Measurements from ENCODE around the gene CANX.
"Not testable (repeated sequence)": the region's sequence is repeated elsewhere in the genome, so short reads cannot be mapped to it uniquely, and the experiment has no call there.

The CANX gene

GRCh38 chr5:179734536-179735164 lies 35.9 kb downstream of the CANX start:
- H3K9ac ChIP-seq (ENCODE audit: low read depth, low read length), result peak overlapping the region; percentile 89
- H3K4me2 ChIP-seq (ENCODE audit: low read length), result peak overlapping the region; percentile 96
- H3K4me1 ChIP-seq (ENCODE audit: control insufficient read depth, insufficient read depth, low read length), result peaks cover 23% of the 10 kb centered on the region
- H3K27me3 ChIP-seq (ENCODE audit: control insufficient read depth, insufficient read depth, low read length), result no peaks in the 10 kb centered on the region
- H3K36me3 ChIP-seq (ENCODE audit: insufficient read depth, low read length), result peaks cover 16% of the 10 kb centered on the region
- peak overlapping the region; percentile 97 for H3K4me3 ChIP-seq (ENCODE audit: low read length)
- no peaks in the 10 kb centered on the region for H3K9me3 ChIP-seq (replicated peaks; ENCODE audit: low read length)

GRCh38 chr5:179738742-179739141 lies 40.0 kb downstream of the CANX start:
- Histone ChIP-seq H3K36me3 (ENCODE audit: insufficient read depth, low read length) (peaks cover 7% of the 10 kb centered on the region), H3K4me2 (ENCODE audit: low read length) (no peak overlapping the region), H3K4me3 (ENCODE audit: low read length) (no peak overlapping the region), H3K9ac (ENCODE audit: low read depth, low read length) (no peak overlapping the region), H3K9me3 (replicated peaks; ENCODE audit: low read length) (no peaks in the 10 kb centered on the region), H3K4me1 (ENCODE audit: control insufficient read depth, insufficient read depth, low read length) (peaks cover 10% of the 10 kb centered on the region), H3K27me3 (ENCODE audit: control insufficient read depth, insufficient read depth, low read length) (no peaks in the 10 kb centered on the region)

- not testable (repeated sequence) for H3K9ac ChIP-seq (ENCODE audit: low read depth, low read length); H3K36me3 ChIP-seq (ENCODE audit: insufficient read depth, low read length); H3K4me2 ChIP-seq (ENCODE audit: low read length); H3K27me3 ChIP-seq (ENCODE audit: control insufficient read depth, insufficient read depth, low read length); H3K4me3 ChIP-seq (ENCODE audit: low read length); H3K9me3 ChIP-seq (replicated peaks; ENCODE audit: low read length); H3K4me1 ChIP-seq (ENCODE audit: control insufficient read depth, insufficient read depth, low read length)
These were observed 45.3 kb downstream of the CANX start for GRCh38 chr5:179744106-179744505.

GRCh38 chr5:179746872-179747271 lies 48.1 kb downstream of the CANX start:
- Histone ChIP-seq H3K4me1 (ENCODE audit: control insufficient read depth, insufficient read depth, low read length) (no peaks in the 10 kb centered on the region), H3K27me3 (ENCODE audit: control insufficient read depth, insufficient read depth, low read length) (no peaks in the 10 kb centered on the region), H3K36me3 (ENCODE audit: insufficient read depth, low read length) (peaks cover 6% of the 10 kb centered on the region), H3K4me3 (ENCODE audit: low read length) (no peak overlapping the region), H3K4me2 (ENCODE audit: low read length) (no peak overlapping the region), H3K9me3 (replicated peaks; ENCODE audit: low read length) (no peaks in the 10 kb centered on the region), H3K9ac (ENCODE audit: low read depth, low read length) (no peak overlapping the region)

GRCh38 chr5:179747811-179748210 lies 49.0 kb downstream of the CANX start:
- no peak overlapping the region for H3K4me2 ChIP-seq (ENCODE audit: low read length)
- H3K4me3 ChIP-seq (ENCODE audit: low read length), result no peak overlapping the region
- H3K27me3 ChIP-seq (ENCODE audit: control insufficient read depth, insufficient read depth, low read length), result no peaks in the 10 kb centered on the region
- no peaks in the 10 kb centered on the region for H3K4me1 ChIP-seq (ENCODE audit: control insufficient read depth, insufficient read depth, low read length)
- no peak overlapping the region for H3K9ac ChIP-seq (ENCODE audit: low read depth, low read length)
- H3K36me3 ChIP-seq (ENCODE audit: insufficient read depth, low read length), result peaks cover 6% of the 10 kb centered on the region
- H3K9me3 ChIP-seq (replicated peaks; ENCODE audit: low read length), result no peaks in the 10 kb centered on the region

- Histone ChIP-seq H3K27me3 (ENCODE audit: control insufficient read depth, insufficient read depth, low read length) (no peaks in the 10 kb centered on the region), H3K4me3 (ENCODE audit: low read length) (no peak overlapping the region), H3K4me1 (ENCODE audit: control insufficient read depth, insufficient read depth, low read length) (no peaks in the 10 kb centered on the region), H3K9me3 (replicated peaks; ENCODE audit: low read length) (no peaks in the 10 kb centered on the region), H3K4me2 (ENCODE audit: low read length) (no peak overlapping the region), H3K36me3 (ENCODE audit: insufficient read depth, low read length) (peaks cover 6% of the 10 kb centered on the region), H3K9ac (ENCODE audit: low read depth, low read length) (no peak overlapping the region)
These were observed 51.2 kb downstream of the CANX start for GRCh38 chr5:179749857-179750508.

GRCh38 chr5:179753971-179754370 lies 55.2 kb downstream of the CANX start:
- H3K27me3 ChIP-seq (ENCODE audit: control insufficient read depth, insufficient read depth, low read length), result no peaks in the 10 kb centered on the region

GRCh38 chr5:179755022-179755421 lies 56.3 kb downstream of the CANX start:
- H3K4me2 ChIP-seq (ENCODE audit: low read length), result no peak overlapping the region
- H3K36me3 ChIP-seq (ENCODE audit: insufficient read depth, low read length), result peaks cover under 1% of the 10 kb centered on the region
- peaks cover 6% of the 10 kb centered on the region for H3K4me1 ChIP-seq (ENCODE audit: control insufficient read depth, insufficient read depth, low read length)
- no peaks in the 10 kb centered on the region for H3K9me3 ChIP-seq (replicated peaks; ENCODE audit: low read length)
- no peak overlapping the region for H3K9ac ChIP-seq (ENCODE audit: low read depth, low read length)
- no peaks in the 10 kb centered on the region for H3K27me3 ChIP-seq (ENCODE audit: control insufficient read depth, insufficient read depth, low read length)
- no peak overlapping the region for H3K4me3 ChIP-seq (ENCODE audit: low read length)

More at GRCh38 chr5:179753971-179754370, 55.2 kb downstream of the CANX start:
- Histone ChIP-seq H3K36me3 (ENCODE audit: insufficient read depth, low read length) (peaks cover 6% of the 10 kb centered on the region), H3K4me1 (ENCODE audit: control insufficient read depth, insufficient read depth, low read length) (no peaks in the 10 kb centered on the region), H3K9me3 (replicated peaks; ENCODE audit: low read length) (no peaks in the 10 kb centered on the region), H3K4me3 (ENCODE audit: low read length) (no peak overlapping the region), H3K4me2 (ENCODE audit: low read length) (no peak overlapping the region), H3K9ac (ENCODE audit: low read depth, low read length) (no peak overlapping the region)

GRCh38 chr5:179758955-179759354 lies 60.2 kb downstream of the CANX start:
- Histone ChIP-seq H3K4me3 (ENCODE audit: low read length) (no peak overlapping the region), H3K9me3 (replicated peaks; ENCODE audit: low read length) (no peaks in the 10 kb centered on the region), H3K4me2 (ENCODE audit: low read length) (no peak overlapping the region), H3K9ac (ENCODE audit: low read depth, low read length) (no peak overlapping the region), H3K27me3 (ENCODE audit: control insufficient read depth, insufficient read depth, low read length) (no peaks in the 10 kb centered on the region), H3K4me1 (ENCODE audit: control insufficient read depth, insufficient read depth, low read length) (peaks cover 32% of the 10 kb centered on the region), H3K36me3 (ENCODE audit: insufficient read depth, low read length) (no peaks in the 10 kb centered on the region)

GRCh38 chr5:179759581-179760551 lies 61.1 kb downstream of the CANX start:
- Histone ChIP-seq H3K27me3 (ENCODE audit: control insufficient read depth, insufficient read depth, low read length) (no peaks in the 10 kb centered on the region), H3K36me3 (ENCODE audit: insufficient read depth, low read length) (no peaks in the 10 kb centered on the region), H3K4me2 (ENCODE audit: low read length) (no peak overlapping the region), H3K4me1 (ENCODE audit: control insufficient read depth, insufficient read depth, low read length) (peaks cover 39% of the 10 kb centered on the region), H3K4me3 (ENCODE audit: low read length) (no peak overlapping the region), H3K9ac (ENCODE audit: low read depth, low read length) (no peak overlapping the region), H3K9me3 (replicated peaks; ENCODE audit: low read length) (no peaks in the 10 kb centered on the region)

- Histone ChIP-seq H3K9me3 (replicated peaks; ENCODE audit: low read length) (no peaks in the 10 kb centered on the region), H3K4me2 (ENCODE audit: low read length) (peak overlapping the region; percentile 71), H3K27me3 (ENCODE audit: control insufficient read depth, insufficient read depth, low read length) (no peaks in the 10 kb centered on the region), H3K36me3 (ENCODE audit: insufficient read depth, low read length) (peaks cover 16% of the 10 kb centered on the region), H3K9ac (ENCODE audit: low read depth, low read length) (peak overlapping the region; percentile 32), H3K4me3 (ENCODE audit: low read length) (peak overlapping the region; percentile 3), H3K4me1 (ENCODE audit: control insufficient read depth, insufficient read depth, low read length) (peaks cover 59% of the 10 kb centered on the region)
These were observed 63.5 kb downstream of the CANX start for GRCh38 chr5:179762079-179762780.

Measured in skeletal muscle satellite cell (primary cell).